Fibroblast of gingiva (primary cell): ENCODE data around the gene BPI.
"Not testable (repeated sequence)": the region's sequence is repeated elsewhere in the genome, so short reads cannot be mapped to it uniquely, and the experiment has no call there.

Source experiments
- DNase-seq: peaks from one replicate; pipeline ENCODE4 v3.0.0-alpha.2; 2011; ENCODE audit warnings: low read depth

Gene BPI

GRCh38 chr20:38363004-38363747, 59.2 kb downstream of the BPI start:
- DNase-seq, result no peak

DNA sequence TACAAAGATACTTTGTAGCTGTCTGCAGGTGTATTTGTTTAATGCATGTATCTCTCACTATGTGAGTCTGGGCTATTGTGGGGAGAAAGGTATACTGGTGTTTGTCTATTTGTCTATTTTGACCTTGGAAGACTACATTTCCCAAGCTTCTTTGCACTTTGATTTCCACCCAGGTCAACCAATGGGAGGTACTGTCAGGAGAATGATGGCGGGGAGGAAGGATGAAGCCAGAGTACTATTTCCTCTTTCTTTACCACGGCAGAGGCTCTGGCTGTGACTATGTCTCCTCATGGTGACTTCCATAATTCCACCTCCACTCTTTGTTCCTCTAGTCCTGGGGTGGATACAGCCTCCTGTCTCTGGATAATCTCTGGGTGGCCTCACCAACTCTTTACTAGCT, 65.4 kb downstream of the BPI start:
- no peak for DNase-seq

DNA sequence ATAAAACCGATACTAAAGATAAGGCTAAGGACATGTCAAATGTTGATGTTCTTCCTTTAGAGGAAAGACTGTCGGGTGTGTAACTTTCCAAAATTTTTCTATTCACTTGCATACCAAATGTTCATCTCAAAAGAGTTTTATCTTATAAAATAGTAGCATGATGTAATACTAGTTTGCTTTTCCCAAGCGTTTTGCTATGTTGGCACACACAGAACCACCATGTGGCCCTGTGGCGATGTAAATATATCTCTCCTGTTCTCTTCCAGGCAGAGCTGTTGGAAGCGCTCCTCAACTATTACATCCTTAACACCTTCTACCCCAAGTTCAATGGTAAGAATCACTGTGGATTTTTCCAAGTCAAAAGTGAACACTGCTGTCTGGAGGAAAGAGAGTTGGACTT, 68.8 kb downstream of the BPI start:
- no peak for DNase-seq

GRCh38 chr20:38373231-38373867, 69.4 kb downstream of the BPI start:
- DNase-seq, result no peak

DNA sequence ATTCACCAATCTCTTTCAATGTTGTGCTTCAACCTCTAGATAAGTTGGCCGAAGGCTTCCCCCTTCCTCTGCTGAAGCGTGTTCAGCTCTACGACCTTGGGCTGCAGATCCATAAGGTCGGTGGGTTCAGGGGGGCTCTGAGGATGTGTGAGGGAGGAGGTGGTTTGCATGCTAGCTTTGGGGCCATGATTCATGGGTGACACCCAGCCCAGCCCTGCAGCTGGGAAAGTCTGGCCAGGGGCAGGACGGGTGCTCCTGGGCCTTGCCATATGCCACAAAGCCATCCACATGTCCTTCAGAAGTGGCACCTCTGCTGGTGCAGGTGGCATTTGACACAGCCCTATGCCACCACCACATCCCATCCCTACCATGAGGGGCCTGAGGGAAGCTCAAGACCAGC, 69.9 kb downstream of the BPI start:
- no peak for DNase-seq

DNA sequence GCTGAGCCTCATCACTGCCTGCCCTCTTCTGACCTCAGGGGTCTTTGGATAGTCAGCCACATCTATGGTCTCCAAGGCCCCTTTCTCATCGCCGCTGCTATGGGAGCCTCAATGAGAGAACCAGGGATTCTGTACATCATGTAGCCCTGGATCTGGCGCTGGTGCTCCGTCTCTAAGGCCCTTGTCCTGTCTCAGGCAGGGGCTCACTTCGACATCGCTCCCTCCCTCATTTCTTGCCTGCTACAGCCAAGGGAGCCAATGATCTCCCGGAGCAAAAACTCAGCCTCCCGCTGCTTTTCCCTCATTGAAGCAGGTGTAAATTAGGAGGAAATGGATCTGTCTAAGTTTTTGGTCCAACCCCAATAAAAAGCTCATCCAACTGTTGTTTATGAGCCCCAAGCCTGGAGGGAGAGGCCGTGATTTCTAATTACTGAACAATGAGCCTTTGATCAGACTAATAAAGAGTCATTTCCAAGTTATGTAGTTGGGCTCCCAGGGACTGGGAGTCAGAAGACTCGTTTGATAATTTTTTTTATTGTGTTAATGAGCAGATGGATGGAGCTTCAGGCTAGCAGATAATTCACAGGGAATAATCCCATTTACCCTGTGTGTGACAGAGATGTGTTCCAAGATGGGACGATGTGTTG, 73.2 kb downstream of the BPI start:
- no peak for DNase-seq

- DNase-seq, result not testable (repeated sequence)
Observed at GRCh38 chr20:38377838-38378237, 73.9 kb downstream of the BPI start.

DNA sequence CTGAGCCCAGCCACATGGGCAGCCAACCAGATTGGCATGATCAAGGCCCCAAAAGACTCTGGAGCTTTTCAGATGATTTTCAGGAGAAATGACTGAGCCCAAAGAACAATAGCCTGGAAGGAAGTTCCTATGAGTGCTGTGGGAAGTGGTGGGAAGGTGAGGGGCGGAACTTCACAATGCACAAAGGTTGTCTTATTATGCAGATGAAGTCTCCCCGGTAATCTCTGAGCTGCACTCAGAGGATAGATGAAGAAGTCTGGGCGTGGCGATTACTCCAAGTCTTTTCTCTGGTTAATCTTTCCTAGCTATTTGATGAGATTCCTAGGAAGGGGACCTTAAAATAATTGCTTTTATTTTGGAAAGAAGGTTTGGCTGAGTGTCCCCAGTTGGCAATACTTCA, 79.2 kb downstream of the BPI start:
- DNase-seq, result no peak

- DNase-seq, result no peak
Observed at GRCh38 chr20:38386004-38386403, 82.0 kb downstream of the BPI start.

DNA sequence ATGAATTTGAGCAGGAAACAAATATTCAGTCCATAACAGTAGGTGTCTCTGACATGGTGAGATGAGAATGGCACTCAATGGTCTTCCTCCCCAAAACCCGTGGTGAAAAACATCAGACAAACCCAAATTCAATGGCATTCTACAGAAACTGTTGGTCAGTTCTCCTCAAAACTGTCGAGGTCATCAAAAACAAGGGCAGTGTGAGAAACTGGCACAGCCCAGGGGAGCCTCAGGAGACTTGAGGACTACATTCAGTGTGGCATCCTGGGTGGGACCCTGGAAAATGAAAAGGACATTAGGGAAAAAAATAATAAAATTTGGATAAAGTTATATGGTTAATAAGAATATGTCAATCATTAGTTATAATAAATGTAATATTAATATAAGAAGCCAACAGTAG, 82.9 kb downstream of the BPI start:
- no peak for DNase-seq
